Raji (cell line): ENCODE results near the gene LDHB.

Source experiments
- POLR2A ChIP-seq: IDR thresholded peaks from 2 replicates; pipeline ENCODE4 v1.6.1; 2011; ENCODE audit warnings: low read depth, low read length, control low read depth; ENCODE audit not compliant: insufficient read depth

LDHB gene

GRCh38 chr12:21666722-21667121, 9.1 kb upstream of the LDHB start:
- no peak for TF ChIP-seq POLR2A

GRCh38 chr12:21665816-21666215, 8.2 kb upstream of the LDHB start:
- TF ChIP-seq POLR2A: no peak

DNA sequence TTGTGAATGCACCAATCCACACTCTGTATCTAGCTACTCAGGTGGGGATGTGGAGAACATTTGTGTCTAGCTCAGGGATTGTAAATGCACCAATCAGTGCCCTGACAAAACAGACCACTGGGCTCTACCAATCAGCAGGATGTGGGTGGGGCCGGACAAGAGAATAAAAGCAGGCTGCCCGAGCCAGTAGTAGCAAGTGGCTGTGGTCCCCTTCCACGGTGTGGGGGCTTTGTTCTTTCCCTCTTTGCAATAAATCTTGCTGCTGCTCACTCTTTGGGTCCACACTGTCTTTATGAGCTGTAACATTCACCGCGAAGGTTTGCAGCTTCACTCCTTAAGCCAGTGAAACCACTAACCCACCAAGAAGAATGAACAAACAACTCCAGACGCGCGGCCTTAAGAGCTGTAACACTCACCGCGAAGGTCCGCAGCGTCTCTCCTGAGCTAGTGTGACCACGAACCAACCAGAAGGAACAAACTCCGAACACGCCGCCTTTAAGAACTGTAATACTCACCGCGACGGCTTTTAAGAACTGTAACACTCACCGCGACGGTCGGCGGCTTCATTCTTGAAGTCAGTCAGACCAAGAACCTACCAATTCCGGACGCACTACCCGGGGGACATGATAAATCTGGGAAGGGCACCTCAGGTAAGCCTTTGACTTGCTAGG, 4.6 kb upstream of the LDHB start:
- no peak for TF ChIP-seq POLR2A

- no peak for TF ChIP-seq POLR2A
Observed at GRCh38 chr12:21659383-21659782, 1.7 kb upstream of the LDHB start.

GRCh38 chr12:21656905-21657325, 727 bp downstream of the LDHB start:
- TF ChIP-seq POLR2A: no peak

DNA sequence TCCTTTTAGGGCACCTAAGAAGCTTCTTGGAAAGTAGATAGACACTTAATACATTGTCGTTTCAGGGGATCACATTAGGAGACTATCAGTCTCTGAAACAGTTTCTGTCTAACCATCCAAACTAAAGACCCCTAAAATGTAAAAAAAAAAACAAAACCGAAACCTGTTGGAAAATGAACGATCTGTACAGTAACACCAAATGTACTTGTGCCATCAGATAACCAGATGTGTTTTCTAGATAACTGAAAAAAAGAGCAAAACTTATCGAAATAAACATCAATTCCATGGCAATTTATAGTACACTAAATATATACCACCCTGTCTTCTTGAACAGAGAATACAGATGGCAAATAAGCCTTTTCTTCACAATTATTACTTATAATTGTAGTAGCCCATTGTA, 2.1 kb downstream of the LDHB start:
- TF ChIP-seq POLR2A: no peak

GRCh38 chr12:21651821-21652220, 5.8 kb downstream of the LDHB start:
- TF ChIP-seq POLR2A: no peak

DNA sequence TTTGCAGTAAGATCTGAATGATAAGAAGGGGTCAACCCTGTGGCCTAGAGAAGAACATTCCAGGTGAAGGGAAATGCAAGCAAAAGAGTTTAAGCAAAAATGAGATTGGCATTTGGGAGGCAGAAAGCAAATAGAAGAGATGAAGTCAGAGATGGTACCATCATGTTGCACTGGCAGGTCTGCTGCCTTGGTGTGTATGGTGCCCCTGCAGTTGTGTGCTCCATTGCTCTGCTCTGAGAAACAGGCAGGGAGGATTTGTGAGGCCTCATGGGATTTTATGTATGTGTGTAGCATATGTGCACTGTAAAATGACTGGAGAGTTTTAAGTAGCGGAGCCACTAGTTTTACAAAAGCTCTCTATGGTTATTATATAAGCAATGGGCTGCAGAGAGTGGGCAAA, 6.6 kb downstream of the LDHB start:
- no peak for TF ChIP-seq POLR2A

- no peak for TF ChIP-seq POLR2A
Observed at GRCh38 chr12:21649034-21649433, 8.6 kb downstream of the LDHB start.

DNA sequence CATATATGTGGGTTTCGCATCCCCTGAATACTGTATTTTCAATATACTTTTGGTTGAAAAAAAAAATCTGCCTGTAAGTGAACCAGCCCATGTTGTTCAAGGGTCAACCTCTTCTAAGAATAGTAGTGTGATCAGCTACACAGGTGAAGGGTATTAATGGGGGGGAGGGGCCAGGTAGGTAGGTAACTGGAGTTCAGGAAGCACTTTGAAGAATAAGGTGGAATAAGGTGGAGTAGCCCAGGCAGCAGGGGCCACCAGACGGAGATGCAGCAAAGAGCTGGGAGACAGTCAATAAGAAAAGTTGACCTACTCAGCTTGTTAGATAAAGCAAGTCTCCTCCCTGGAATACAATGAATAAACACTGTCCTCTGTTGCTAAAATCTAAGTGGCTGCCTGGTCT, 9.3 kb downstream of the LDHB start:
- no peak for TF ChIP-seq POLR2A

DNA sequence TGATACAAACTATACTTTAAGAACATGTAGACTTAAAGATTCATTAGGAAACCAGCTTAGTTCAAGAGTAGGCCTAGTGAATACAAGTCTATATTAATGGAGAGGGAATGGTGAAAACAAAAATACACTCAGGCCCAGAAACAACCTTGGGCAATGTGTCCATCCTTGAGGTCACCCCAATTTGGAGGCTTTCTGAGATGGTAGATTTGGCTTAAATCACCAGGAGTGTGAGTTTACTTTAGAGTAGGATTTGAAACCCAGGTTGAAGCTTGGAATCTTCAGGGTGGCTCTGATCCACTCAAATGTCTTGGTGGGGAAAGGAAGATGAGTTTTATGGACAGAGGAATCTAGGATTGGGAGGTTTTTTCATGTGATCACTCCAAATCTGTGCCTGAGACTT, 10.5 kb downstream of the LDHB start:
- no peak for TF ChIP-seq POLR2A

DNA sequence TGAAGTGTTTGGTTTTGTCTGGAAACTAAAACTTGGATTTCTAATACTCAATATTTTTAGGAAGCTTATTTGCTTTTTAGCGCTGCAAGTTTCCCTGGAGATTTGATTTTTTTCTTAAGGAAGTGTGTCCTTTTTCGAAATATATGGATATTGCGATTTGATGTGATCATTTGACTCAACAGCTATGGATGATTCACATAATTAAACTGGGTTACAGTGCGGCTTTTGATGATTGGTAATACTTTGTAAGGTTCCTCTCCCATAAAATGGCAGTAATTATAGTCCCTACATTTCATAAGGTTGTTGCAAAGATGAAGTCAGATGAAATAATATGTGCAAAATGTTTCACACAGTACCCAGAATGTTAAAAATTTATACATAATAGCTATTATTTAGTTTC, 13.1 kb downstream of the LDHB start:
- TF ChIP-seq POLR2A: no peak

DNA sequence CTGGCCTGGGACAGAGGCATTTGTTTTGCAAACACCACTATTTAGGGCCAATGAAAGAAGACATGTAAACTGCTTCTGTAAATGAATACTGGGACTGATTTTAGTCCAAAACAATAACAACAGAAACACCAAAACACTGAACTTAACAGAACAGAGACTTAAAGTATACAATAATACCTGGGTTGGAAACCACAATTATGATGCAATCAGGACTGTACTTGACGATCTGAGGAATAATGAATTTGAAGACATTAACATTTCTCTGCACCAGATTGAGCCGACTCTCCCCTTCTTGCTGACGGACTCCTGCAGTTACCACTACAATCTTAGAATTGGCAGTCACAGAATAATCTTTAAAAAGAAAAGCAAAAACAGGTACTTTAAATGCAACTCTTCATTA, 13.9 kb downstream of the LDHB start:
- TF ChIP-seq POLR2A: no peak

- no peak for TF ChIP-seq POLR2A
Observed at GRCh38 chr12:21642707-21643389, 14.8 kb downstream of the LDHB start.

DNA sequence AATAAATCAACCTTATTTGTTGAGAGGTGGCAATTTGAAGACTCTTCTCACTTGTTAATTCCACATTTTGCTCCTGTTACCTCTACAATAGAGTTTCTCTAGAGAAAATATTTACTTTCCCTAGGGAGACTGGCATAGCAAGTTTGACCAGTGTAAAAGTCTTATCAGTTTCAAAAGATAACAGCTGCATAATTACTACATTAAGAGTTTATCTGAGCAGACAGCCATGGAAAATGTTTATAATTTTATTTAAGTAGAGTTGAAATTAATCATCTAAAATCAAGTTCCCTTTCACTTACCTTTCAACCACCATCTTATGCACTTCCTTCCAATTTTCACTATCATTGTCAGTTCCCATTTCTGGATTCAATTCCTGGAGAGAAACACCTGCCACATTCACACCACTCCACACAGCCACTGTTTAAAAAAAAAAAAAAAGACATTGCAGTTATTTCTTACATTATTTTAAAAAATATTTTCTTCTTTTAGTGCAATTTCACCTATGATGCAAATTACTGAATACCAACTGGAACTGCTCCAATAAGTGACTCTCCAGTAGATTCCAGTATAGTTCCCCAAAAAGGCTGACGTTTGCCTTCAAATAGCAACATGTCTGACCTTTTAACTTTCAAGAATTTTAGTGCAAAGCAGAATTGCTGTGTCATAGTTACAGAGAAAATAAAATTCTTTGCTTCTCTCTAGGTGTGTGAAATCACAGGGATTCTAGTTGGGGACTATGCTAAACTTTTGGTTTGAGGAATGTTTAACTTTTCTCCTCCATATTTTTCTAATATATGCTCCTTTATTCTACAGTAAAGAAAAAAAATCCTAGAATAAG, 19.4 kb downstream of the LDHB start:
- TF ChIP-seq POLR2A: no peak

- no peak for TF ChIP-seq POLR2A
Observed at GRCh38 chr12:21634245-21634644, 23.4 kb downstream of the LDHB start.
